ENCODE data around the gene BICC1.

DNA sequence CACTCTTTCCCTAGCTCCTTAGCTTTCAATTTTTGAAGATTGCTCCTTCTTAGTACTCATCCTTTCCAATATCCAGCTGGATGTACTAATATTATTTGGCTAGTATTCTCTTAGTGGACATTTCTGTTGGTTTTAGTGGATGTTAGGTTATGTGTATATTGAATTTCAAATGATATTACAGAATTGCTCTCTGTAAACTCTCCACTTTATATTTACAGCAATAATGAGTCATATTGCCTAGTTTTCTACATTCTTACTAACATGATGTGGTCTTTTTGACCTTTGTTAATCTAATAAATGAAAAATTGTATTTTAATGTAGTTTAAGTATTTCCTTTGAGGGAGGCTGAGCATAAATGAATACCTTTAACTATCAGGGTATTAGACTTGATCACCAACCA is 69.4 kb downstream of the BICC1 start:
- no peak for TF ChIP-seq CTCF (IDR thresholded peaks at IDR 0.05)
- TF ChIP-seq POLR2A (IDR thresholded peaks at IDR 0.05), result no peak

All from thyroid gland (tissue), 4 donors.